GM19397 (cell line): ENCODE results near the gene BAHD1.

Experiments
- ATAC-seq: cut with Tn5 transposase; IDR thresholded peaks from one replicate; pipeline ENCODE4 v1.9.1; 2021; ENCODE audit warnings: mild to moderate bottlenecking, moderate library complexity; ENCODE audit not compliant: unreplicated experiment

Gene BAHD1

GRCh38 chr15:40440743-40441564 lies at the start of gene BAHD1:
TSS of gene BAHD1 (plus strand) at chr15:40440953. CDS start at chr15:40458465, 17,512 bp downstream.
- peak; percentile 89 for ATAC-seq

- ATAC-seq = no peak
These were observed 47.5 kb upstream of the BAHD1 start for GRCh38 chr15:40392986-40393948.

- no peak for ATAC-seq
These were observed 42.9 kb upstream of the BAHD1 start for GRCh38 chr15:40397688-40398412.

GRCh38 chr15:40398413-40398873 lies 42.3 kb upstream of the BAHD1 start:
- ATAC-seq = peak; percentile 76

- ATAC-seq = no peak
These were observed 41.4 kb upstream of the BAHD1 start for GRCh38 chr15:40399370-40399769.

- ATAC-seq = peak; percentile 85
These were observed 35.0 kb upstream of the BAHD1 start, which contains the start of gene IVD for GRCh38 chr15:40405501-40406381. TSS of gene IVD (plus strand) at chr15:40405795. CDS start at chr15:40405828, 33 bp downstream.

- peak; percentile 54 for ATAC-seq
These were observed 33.3 kb upstream of the BAHD1 start for GRCh38 chr15:40407330-40407990.

- ATAC-seq = no peak
These were observed 31.4 kb upstream of the BAHD1 start for GRCh38 chr15:40409366-40409765.

GRCh38 chr15:40410476-40410875 lies 30.3 kb upstream of the BAHD1 start:
- no peak for ATAC-seq

GRCh38 chr15:40412095-40412759 lies 28.5 kb upstream of the BAHD1 start:
- ATAC-seq = no peak

- ATAC-seq = no peak
These were observed 27.7 kb upstream of the BAHD1 start for GRCh38 chr15:40413036-40413435.

- no peak for ATAC-seq
These were observed 25.9 kb upstream of the BAHD1 start for GRCh38 chr15:40414816-40415215.

GRCh38 chr15:40415226-40415625 lies 25.5 kb upstream of the BAHD1 start:
- ATAC-seq = no peak

GRCh38 chr15:40416056-40416455 lies 24.7 kb upstream of the BAHD1 start:
- no peak for ATAC-seq

- no peak for ATAC-seq
These were observed 22.6 kb upstream of the BAHD1 start for GRCh38 chr15:40418126-40418525.

GRCh38 chr15:40420071-40420713 lies 20.6 kb upstream of the BAHD1 start:
- ATAC-seq = no peak

GRCh38 chr15:40420793-40421192 lies 20.0 kb upstream of the BAHD1 start:
- no peak for ATAC-seq
